ENCODE data around the gene RPL23. TPM values are rescaled to one million over a fixed set of nuclear protein-coding genes. Genes with fewer than 3 reads are reported as not detected.

Gene RPL23
- total and polyA plus RNA-seq, 9 of the 15 experiments (the other 6 are each of a cell fraction or from before 2014, with no cell fraction given): 1,745 to 3,667 (median 3,096) TPM

DNA sequence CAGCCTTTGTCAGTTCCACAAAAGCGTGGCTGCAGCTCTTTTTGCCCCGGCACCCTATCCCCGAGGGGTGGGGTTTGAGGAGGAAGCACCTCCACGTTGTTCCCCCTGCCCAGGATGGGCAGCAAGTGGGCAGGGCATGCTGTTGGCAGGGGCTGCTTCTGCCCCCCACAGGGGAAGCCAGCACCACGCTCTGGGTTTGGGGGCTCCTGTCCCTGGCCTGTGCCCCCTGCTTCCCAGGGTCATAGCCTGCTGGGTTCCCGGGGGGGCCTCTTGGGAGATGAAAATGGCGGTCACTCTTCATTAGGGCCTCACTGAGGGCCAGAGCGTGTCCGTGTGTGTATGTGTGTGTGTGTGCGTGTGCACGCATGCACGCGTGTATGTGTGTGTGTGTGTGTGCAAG, 39.1 kb upstream of the RPL23 start:
- H3K36me3 ChIP-seq (ENCODE audit: control insufficient read depth, insufficient read depth, low read length): peaks cover 91% of the 10 kb centered on the region; the same call in 2 of the 3 replicates
- WGBS (ENCODE audit: insufficient coverage, low coverage, missing lambda C conversion rate): over 99% methylated on average over 9 of the region's 13 CpGs
- no TSS peak for BruUV-seq (replicated peaks)
- no peak for DNase-seq (ENCODE audit: extremely low read depth in 1 of 4, low spot score in 3 of 4)
- no peaks in the 10 kb centered on the region for H3K27me3 ChIP-seq (ENCODE audit: control insufficient read depth in 2 of 2, insufficient read depth in 2 of 2, low read length in 2 of 2)
- no peak overlapping the region for H3K4me3 ChIP-seq
- no peaks in the 10 kb centered on the region for H3K9me3 ChIP-seq (replicated peaks; ENCODE audit: control insufficient read depth, insufficient read depth, low read depth, low read length)
- peaks cover 33% of the 10 kb centered on the region for H4K20me1 ChIP-seq (replicated peaks; ENCODE audit: control insufficient read depth, insufficient read depth, low read length)
- peaks cover 6% of the 10 kb centered on the region for H3K9me1 ChIP-seq (ENCODE audit: control insufficient read depth, insufficient read depth, low read length)
- in situ Hi-C loops (cut with MboI) (no loop called here), intact Hi-C loops (cut with micrococcal nuclease) (no loop called here)
- no peak for ATAC-seq
- no peak for FAIRE-seq
- CTCF ChIA-PET (ENCODE audit: low intra/inter-chr PET ratio): no interaction called here
- H2AFZ ChIP-seq (ENCODE audit: low read depth, low read length): no peak overlapping the region
- peaks cover 4% of the 10 kb centered on the region; the same call in 2 of the 3 replicates for H3K79me2 ChIP-seq (ENCODE audit: control insufficient read depth, insufficient read depth, low read length)
- no peak overlapping the region for H3K4me2 ChIP-seq (ENCODE audit: insufficient read depth, low read length)
- POLR2A ChIA-PET: interaction anchor here (1.2 to 1.6 kb wide), 2 partner anchors 8 to 9 kb away, joined by 6 to 9 read pairs; no protein-coding TSS in a partner anchor
- no peak overlapping the region for H3K9ac ChIP-seq (ENCODE audit: insufficient read depth in 1 of 2, low read depth in 2 of 2, low read length in 2 of 2)
- H3K27ac ChIP-seq (ENCODE audit: extremely low read depth, low read depth, low read length): no peak overlapping the region
- H3K4me1 ChIP-seq (replicated peaks in 1 of 2; ENCODE audit: control insufficient read depth in 2 of 2, insufficient read depth in 2 of 2, low read length in 2 of 2): peaks cover 26 to 36% of the 10 kb centered on the region in 2 experiments
- TF ChIP-seq RBM22 (IDR thresholded peaks at IDR 0.05; ENCODE audit: low read depth, low read length, poor library complexity, severe bottlenecking) (peak; percentile 44), PTTG1 (tag; IDR thresholded peaks at IDR 0.05; ENCODE audit: low read depth) (no peak), POLR2G (IDR thresholded peaks at IDR 0.05; ENCODE audit: low read depth, low read length) (peak; percentile 52), HDAC6 (IDR thresholded peaks at IDR 0.05; ENCODE audit: low read depth, low read length) (no peak), EP300 (IDR thresholded peaks at IDR 0.05; ENCODE audit: low read length) (no peak)

DNA sequence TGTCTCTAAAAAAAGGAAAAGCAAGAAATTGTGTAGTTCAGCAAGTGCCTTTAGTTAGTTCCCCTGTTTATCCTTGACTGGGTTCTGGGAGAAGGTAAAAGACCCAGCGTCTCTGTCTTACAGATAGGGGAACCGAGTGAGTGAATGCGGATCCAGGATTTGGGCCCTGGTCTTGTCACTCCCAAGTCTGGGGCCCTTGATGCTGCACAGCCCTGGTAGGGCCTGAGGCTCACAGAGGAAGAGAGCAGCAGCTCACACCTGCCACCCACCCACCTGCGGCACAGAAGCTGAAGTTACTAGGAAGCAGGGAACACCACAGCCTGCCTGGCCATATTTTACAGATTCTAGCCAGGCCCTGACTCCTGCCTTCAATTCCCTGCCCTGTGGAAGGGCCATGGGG, 38.6 kb upstream of the RPL23 start:
- H3K79me2 ChIP-seq (ENCODE audit: control insufficient read depth, insufficient read depth, low read length): peaks cover 7% of the 10 kb centered on the region; the same call in 2 of the 3 replicates
- H3K27ac ChIP-seq (ENCODE audit: extremely low read depth, low read depth, low read length): no peak overlapping the region
- 74% methylated on average over 4 of the region's 4 CpGs for WGBS (ENCODE audit: insufficient coverage, low coverage, missing lambda C conversion rate)
- intact Hi-C loops (cut with micrococcal nuclease): no loop called here
- peaks cover 6% of the 10 kb centered on the region for H3K9me1 ChIP-seq (ENCODE audit: control insufficient read depth, insufficient read depth, low read length)
- in situ Hi-C loops (cut with MboI): no loop called here
- FAIRE-seq: no peak
- H3K9ac ChIP-seq (ENCODE audit: insufficient read depth in 1 of 2, low read depth in 2 of 2, low read length in 2 of 2): 0 out of 4 replicates have a peak overlapping the region, but pooled peaks of 1 of the 2 experiments have one; percentile 37
- no peaks in the 10 kb centered on the region for H3K27me3 ChIP-seq (ENCODE audit: control insufficient read depth in 2 of 2, insufficient read depth in 2 of 2, low read length in 2 of 2)
- H4K20me1 ChIP-seq (replicated peaks; ENCODE audit: control insufficient read depth, insufficient read depth, low read length): peaks cover 35% of the 10 kb centered on the region
- DNase-seq (ENCODE audit: extremely low read depth in 1 of 4, low spot score in 3 of 4): no peak
- BruUV-seq (replicated peaks): TSS peak; percentile 16
- H3K4me3 ChIP-seq: no peak overlapping the region
- H3K9me3 ChIP-seq (replicated peaks; ENCODE audit: control insufficient read depth, insufficient read depth, low read depth, low read length): no peaks in the 10 kb centered on the region
- H3K36me3 ChIP-seq (ENCODE audit: control insufficient read depth, insufficient read depth, low read length): peaks cover 91% of the 10 kb centered on the region; the same call in 2 of the 3 replicates
- ChIA-PET CTCF (ENCODE audit: low intra/inter-chr PET ratio) (no interaction called here), POLR2A (interaction anchor here (0.6 to 1.2 kb wide), 2 partner anchors 9 to 219 kb away, joined by 4 to 6 read pairs; no protein-coding TSS in a partner anchor)
- ATAC-seq: no peak
- H2AFZ ChIP-seq (ENCODE audit: low read depth, low read length): no peak overlapping the region
- peaks cover 21 to 31% of the 10 kb centered on the region in 2 experiments; a peak in 4 of 5 replicates for H3K4me1 ChIP-seq (replicated peaks in 1 of 2; ENCODE audit: control insufficient read depth in 2 of 2, insufficient read depth in 2 of 2, low read length in 2 of 2)
- no peak overlapping the region for H3K4me2 ChIP-seq (ENCODE audit: insufficient read depth, low read length)
- TF ChIP-seq ZNF384 (IDR thresholded peaks at IDR 0.05; ENCODE audit: low read depth, low read length) (no peak), ZNF41 (CRISPR knock-in tag; conservative IDR thresholded peaks at IDR 0.05) (no peak), SREBF1 (IDR thresholded peaks at IDR 0.05; ENCODE audit: borderline replicate concordance, low read depth, low read length) (no peak), MAZ (CRISPR knock-in tag; conservative IDR thresholded peaks at IDR 0.05 in 1 of 2, IDR thresholded peaks at IDR 0.05 in 1 of 2) (no peak), SMC3 (conservative IDR thresholded peaks at IDR 0.05; ENCODE audit: insufficient read depth, low read depth, low read length) (no peak)
- TF ChIP-seq, protein P1, sequence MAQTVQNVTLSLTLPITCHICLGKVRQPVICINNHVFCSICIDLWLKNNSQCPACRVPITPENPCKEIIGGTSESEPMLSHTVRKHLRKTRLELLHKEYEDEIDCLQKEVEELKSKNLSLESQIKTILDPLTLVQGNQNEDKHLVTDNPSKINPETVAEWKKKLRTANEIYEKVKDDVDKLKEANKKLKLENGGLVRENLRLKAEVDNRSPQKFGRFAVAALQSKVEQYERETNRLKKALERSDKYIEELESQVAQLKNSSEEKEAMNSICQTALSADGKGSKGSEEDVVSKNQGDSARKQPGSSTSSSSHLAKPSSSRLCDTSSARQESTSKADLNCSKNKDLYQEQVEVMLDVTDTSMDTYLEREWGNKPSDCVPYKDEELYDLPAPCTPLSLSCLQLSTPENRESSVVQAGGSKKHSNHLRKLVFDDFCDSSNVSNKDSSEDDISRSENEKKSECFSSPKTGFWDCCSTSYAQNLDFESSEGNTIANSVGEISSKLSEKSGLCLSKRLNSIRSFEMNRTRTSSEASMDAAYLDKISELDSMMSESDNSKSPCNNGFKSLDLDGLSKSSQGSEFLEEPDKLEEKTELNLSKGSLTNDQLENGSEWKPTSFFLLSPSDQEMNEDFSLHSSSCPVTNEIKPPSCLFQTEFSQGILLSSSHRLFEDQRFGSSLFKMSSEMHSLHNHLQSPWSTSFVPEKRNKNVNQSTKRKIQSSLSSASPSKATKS (CRISPR knock-in tag; IDR thresholded peaks at IDR 0.05): no peak
- TF ChIP-seq, protein P2, sequence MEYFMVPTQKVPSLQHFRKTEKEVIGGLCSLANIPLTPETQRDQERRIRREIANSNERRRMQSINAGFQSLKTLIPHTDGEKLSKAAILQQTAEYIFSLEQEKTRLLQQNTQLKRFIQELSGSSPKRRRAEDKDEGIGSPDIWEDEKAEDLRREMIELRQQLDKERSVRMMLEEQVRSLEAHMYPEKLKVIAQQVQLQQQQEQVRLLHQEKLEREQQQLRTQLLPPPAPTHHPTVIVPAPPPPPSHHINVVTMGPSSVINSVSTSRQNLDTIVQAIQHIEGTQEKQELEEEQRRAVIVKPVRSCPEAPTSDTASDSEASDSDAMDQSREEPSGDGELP (CRISPR knock-in tag; IDR thresholded peaks at IDR 0.05; ENCODE audit: borderline replicate concordance): no peak
